Measurements from ENCODE around the gene FKBP4.
"Not testable (repeated sequence)": the region's sequence is repeated elsewhere in the genome, so short reads cannot be mapped to it uniquely, and the experiment has no call there.

Gene FKBP4

GRCh38 chr12:2770544-2770943 is 24.2 kb upstream of the FKBP4 start:
- H2BK5ac ChIP-seq (ENCODE audit: low read depth, low read length, poor library complexity, severe bottlenecking); H3K27ac ChIP-seq (ENCODE audit: low read length, poor library complexity, severe bottlenecking); H3K4ac ChIP-seq (ENCODE audit: low read depth in 1 of 2, low read length in 2 of 2); H3K23ac ChIP-seq (ENCODE audit: low read length in 2 of 2); H3K9me3 ChIP-seq (ENCODE audit: control insufficient read depth, low read length); H3K4me1 ChIP-seq (ENCODE audit: control insufficient read depth, insufficient read depth, low read depth, low read length); H2BK15ac ChIP-seq (ENCODE audit: low read depth, poor library complexity, severe bottlenecking); H2BK120ac ChIP-seq (ENCODE audit: low read depth, low read length); H4K8ac ChIP-seq (ENCODE audit: low read length); H4K91ac ChIP-seq (ENCODE audit: low read length); H3K36me3 ChIP-seq (ENCODE audit: control insufficient read depth in 1 of 2, insufficient read depth in 2 of 2, low read depth in 1 of 2, low read length in 2 of 2); H3K4me3 ChIP-seq (ENCODE audit: insufficient read depth in 1 of 2, low read depth in 1 of 2, low read length in 2 of 2); H3K79me1 ChIP-seq (replicated peaks; ENCODE audit: low read length, poor library complexity, severe bottlenecking); H3K4me2 ChIP-seq (ENCODE audit: low read length, poor library complexity, severe bottlenecking); H2BK12ac ChIP-seq (ENCODE audit: low read length in 2 of 2); H3K18ac ChIP-seq (ENCODE audit: low read depth in 1 of 2, low read length in 2 of 2); DNase-seq; H3K9ac ChIP-seq (ENCODE audit: low read length); H3K14ac ChIP-seq (ENCODE audit: low read length in 2 of 2); H2AK5ac ChIP-seq (ENCODE audit: low read length, severe bottlenecking); H2AFZ ChIP-seq (ENCODE audit: low read depth, low read length): not testable (repeated sequence)
- WGBS, result 92% methylated on average over 2 of the region's 3 CpGs
- peaks cover 30 to 51% of the 10 kb centered on the region in 2 experiments for H3K27me3 ChIP-seq (ENCODE audit: control insufficient read depth in 1 of 2, insufficient read depth in 1 of 2, low read length in 2 of 2)

DNA sequence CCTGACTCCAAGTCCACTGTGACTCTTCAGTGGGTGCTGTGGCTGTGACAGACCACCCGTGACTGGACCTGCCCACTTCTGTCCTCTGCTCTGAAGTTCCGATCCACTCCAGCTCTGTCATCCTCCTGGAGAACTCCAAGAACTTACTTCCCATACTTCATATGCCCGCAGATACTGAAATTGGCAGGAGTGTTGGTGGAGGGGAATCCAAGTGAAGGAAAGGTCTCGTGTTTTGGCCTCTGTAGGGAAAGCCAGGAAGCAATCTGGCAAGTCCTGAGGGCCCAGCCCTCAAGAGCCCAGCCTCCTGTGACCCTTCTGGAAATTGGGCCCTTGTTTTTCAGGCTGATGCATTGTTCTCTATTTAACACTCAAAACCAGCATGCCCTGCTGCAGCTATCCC is 22.4 kb upstream of the FKBP4 start:
- H3K27ac ChIP-seq (ENCODE audit: low read length, poor library complexity, severe bottlenecking), result no peak overlapping the region
- H3K4me2 ChIP-seq (ENCODE audit: low read length, poor library complexity, severe bottlenecking), result no peak overlapping the region
- WGBS, result 90% methylated on average over 4 of the region's 4 CpGs
- no peak for DNase-seq
- no peak overlapping the region for H3K9ac ChIP-seq (ENCODE audit: low read length)
- H3K36me3 ChIP-seq (ENCODE audit: control insufficient read depth in 1 of 2, insufficient read depth in 2 of 2, low read depth in 1 of 2, low read length in 2 of 2), result no peaks in the 10 kb centered on the region
- H3K27me3 ChIP-seq (ENCODE audit: control insufficient read depth in 1 of 2, insufficient read depth in 1 of 2, low read length in 2 of 2), result peaks cover 32 to 64% of the 10 kb centered on the region in 2 experiments
- H2BK12ac ChIP-seq (ENCODE audit: low read length in 2 of 2), result no peak overlapping the region
- no peak overlapping the region for H3K18ac ChIP-seq (ENCODE audit: low read depth in 1 of 2, low read length in 2 of 2)
- no peak overlapping the region for H4K8ac ChIP-seq (ENCODE audit: low read length)
- H3K9me3 ChIP-seq (ENCODE audit: control insufficient read depth, low read length), result no peaks in the 10 kb centered on the region
- no peak overlapping the region for H4K91ac ChIP-seq (ENCODE audit: low read length)
- H3K23ac ChIP-seq (ENCODE audit: low read length in 2 of 2), result no peak overlapping the region
- H3K4me1 ChIP-seq (ENCODE audit: control insufficient read depth, insufficient read depth, low read depth, low read length), result no peaks in the 10 kb centered on the region
- H2BK120ac ChIP-seq (ENCODE audit: low read depth, low read length), result no peak overlapping the region
- no peak overlapping the region for H2BK5ac ChIP-seq (ENCODE audit: low read depth, low read length, poor library complexity, severe bottlenecking)
- no peak overlapping the region for H3K4ac ChIP-seq (ENCODE audit: low read depth in 1 of 2, low read length in 2 of 2)
- no peak overlapping the region for H3K14ac ChIP-seq (ENCODE audit: low read length in 2 of 2)
- H3K4me3 ChIP-seq (ENCODE audit: insufficient read depth in 1 of 2, low read depth in 1 of 2, low read length in 2 of 2), result no peak overlapping the region
- no peak overlapping the region for H2BK15ac ChIP-seq (ENCODE audit: low read depth, poor library complexity, severe bottlenecking)
- H2AFZ ChIP-seq (ENCODE audit: low read depth, low read length), result no peak overlapping the region
- H3K79me1 ChIP-seq (replicated peaks; ENCODE audit: low read length, poor library complexity, severe bottlenecking), result no peaks in the 10 kb centered on the region
- no peak overlapping the region for H2AK5ac ChIP-seq (ENCODE audit: low read length, severe bottlenecking)

DNA sequence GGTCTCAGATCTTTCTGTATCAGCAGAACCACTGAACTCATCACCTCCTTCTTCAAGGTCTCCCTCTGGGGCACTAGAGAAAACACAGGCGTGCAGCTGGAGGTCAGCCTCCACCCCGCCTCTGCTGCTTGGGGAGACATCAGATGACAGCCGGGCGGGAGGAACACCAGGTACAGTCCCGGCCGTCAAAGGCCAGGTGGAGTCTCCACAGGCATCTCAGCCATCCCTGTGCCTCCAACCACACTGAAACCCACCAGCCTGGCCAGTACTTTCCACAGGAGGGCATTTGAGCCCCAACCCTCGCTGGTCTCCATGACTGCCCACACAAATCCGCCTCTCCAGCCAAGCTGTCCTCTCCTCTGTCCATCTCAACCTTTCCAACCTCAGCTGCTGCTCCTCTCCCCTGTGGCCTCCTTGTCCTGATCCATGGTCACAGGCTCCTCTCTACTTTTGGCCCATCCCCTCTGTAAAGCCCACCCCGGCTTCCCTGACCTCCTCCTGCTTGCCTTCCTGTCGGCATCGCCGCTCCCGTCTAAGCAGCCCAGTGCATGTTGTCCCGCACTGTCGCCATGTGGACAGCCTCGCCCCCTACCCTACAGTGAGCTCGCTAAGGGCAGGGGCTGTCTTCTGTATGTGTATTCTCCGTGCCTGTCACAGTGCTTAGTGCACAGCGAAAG is 21.4 kb upstream of the FKBP4 start:
- Histone ChIP-seq H3K9me3 (ENCODE audit: control insufficient read depth, low read length) (no peaks in the 10 kb centered on the region), H3K79me1 (replicated peaks; ENCODE audit: low read length, poor library complexity, severe bottlenecking) (no peaks in the 10 kb centered on the region), H3K4me2 (ENCODE audit: low read length, poor library complexity, severe bottlenecking) (no peak overlapping the region), H2AFZ (ENCODE audit: low read depth, low read length) (no peak overlapping the region), H3K23ac (ENCODE audit: low read length in 2 of 2) (no peak overlapping the region), H4K91ac (ENCODE audit: low read length) (no peak overlapping the region), H4K8ac (ENCODE audit: low read length) (no peak overlapping the region), H3K18ac (ENCODE audit: low read depth in 1 of 2, low read length in 2 of 2) (no peak overlapping the region), H3K27ac (ENCODE audit: low read length, poor library complexity, severe bottlenecking) (no peak overlapping the region), H2BK120ac (ENCODE audit: low read depth, low read length) (no peak overlapping the region), H3K4me1 (ENCODE audit: control insufficient read depth, insufficient read depth, low read depth, low read length) (no peaks in the 10 kb centered on the region), H3K9ac (ENCODE audit: low read length) (no peak overlapping the region), H2BK12ac (ENCODE audit: low read length in 2 of 2) (no peak overlapping the region), H3K4ac (ENCODE audit: low read depth in 1 of 2, low read length in 2 of 2) (no peak overlapping the region), H3K27me3 (ENCODE audit: control insufficient read depth in 1 of 2, insufficient read depth in 1 of 2, low read length in 2 of 2) (peaks cover 38 to 61% of the 10 kb centered on the region in 2 experiments), H2BK5ac (ENCODE audit: low read depth, low read length, poor library complexity, severe bottlenecking) (no peak overlapping the region), H3K4me3 (ENCODE audit: insufficient read depth in 1 of 2, low read depth in 1 of 2, low read length in 2 of 2) (peak overlapping the region in 1 of 2 experiments; percentile 20), H3K36me3 (ENCODE audit: control insufficient read depth in 1 of 2, insufficient read depth in 2 of 2, low read depth in 1 of 2, low read length in 2 of 2) (no peaks in the 10 kb centered on the region), H2AK5ac (ENCODE audit: low read length, severe bottlenecking) (no peak overlapping the region), H3K14ac (ENCODE audit: low read length in 2 of 2) (no peak overlapping the region), H2BK15ac (ENCODE audit: low read depth, poor library complexity, severe bottlenecking) (no peak overlapping the region)
- 84% methylated on average over 19 of the region's 19 CpGs for WGBS
- no peak for DNase-seq

GRCh38 chr12:2775431-2775830 is 19.3 kb upstream of the FKBP4 start:
- Histone ChIP-seq H4K8ac (ENCODE audit: low read length) (no peak overlapping the region), H3K14ac (ENCODE audit: low read length in 2 of 2) (peak overlapping the region in 1 of 2 experiments; percentile 62), H3K79me1 (replicated peaks; ENCODE audit: low read length, poor library complexity, severe bottlenecking) (no peaks in the 10 kb centered on the region), H3K27ac (ENCODE audit: low read length, poor library complexity, severe bottlenecking) (no peak overlapping the region), H2BK12ac (ENCODE audit: low read length in 2 of 2) (no peak overlapping the region), H4K91ac (ENCODE audit: low read length) (no peak overlapping the region), H3K4ac (ENCODE audit: low read depth in 1 of 2, low read length in 2 of 2) (no peak overlapping the region), H3K4me3 (ENCODE audit: insufficient read depth in 1 of 2, low read depth in 1 of 2, low read length in 2 of 2) (no peak overlapping the region), H3K36me3 (ENCODE audit: control insufficient read depth in 1 of 2, insufficient read depth in 2 of 2, low read depth in 1 of 2, low read length in 2 of 2) (no peaks in the 10 kb centered on the region), H2BK15ac (ENCODE audit: low read depth, poor library complexity, severe bottlenecking) (no peak overlapping the region), H3K18ac (ENCODE audit: low read depth in 1 of 2, low read length in 2 of 2) (no peak overlapping the region), H3K9me3 (ENCODE audit: control insufficient read depth, low read length) (no peaks in the 10 kb centered on the region), H3K4me2 (ENCODE audit: low read length, poor library complexity, severe bottlenecking) (no peak overlapping the region), H2AK5ac (ENCODE audit: low read length, severe bottlenecking) (no peak overlapping the region), H3K4me1 (ENCODE audit: control insufficient read depth, insufficient read depth, low read depth, low read length) (no peaks in the 10 kb centered on the region), H3K27me3 (ENCODE audit: control insufficient read depth in 1 of 2, insufficient read depth in 1 of 2, low read length in 2 of 2) (peaks cover 43 to 66% of the 10 kb centered on the region in 2 experiments), H3K9ac (ENCODE audit: low read length) (no peak overlapping the region), H2AFZ (ENCODE audit: low read depth, low read length) (no peak overlapping the region), H2BK5ac (ENCODE audit: low read depth, low read length, poor library complexity, severe bottlenecking) (no peak overlapping the region), H3K23ac (ENCODE audit: low read length in 2 of 2) (no peak overlapping the region), H2BK120ac (ENCODE audit: low read depth, low read length) (no peak overlapping the region)
- 78% methylated on average over 8 of the region's 8 CpGs for WGBS
- no peak for DNase-seq

Data from mesenchymal stem cell (in vitro differentiated cells and primary cell).